Neuronal stem cell (in vitro differentiated cells): ENCODE results near the gene THAP8.

Experiments used
- DNase-seq: peaks from one replicate; pipeline ENCODE4 v3.0.0-alpha.2; 2013; ENCODE audit warnings: low spot score
- H2AFZ ChIP-seq: one replicate; pipeline ENCODE4 v1.6.1; 2013; ENCODE audit warnings: mild to moderate bottlenecking, low read length, inconsistent platforms
- H2AK5ac ChIP-seq: 2 replicates; pipeline ENCODE4 v1.6.1; 2013; ENCODE audit warnings: low read depth, mild to moderate bottlenecking, inconsistent platforms, low read length, moderate library complexity, mixed read lengths
- H2BK120ac ChIP-seq: 2 replicates; pipeline ENCODE4 v1.6.1; 2013; ENCODE audit warnings: low read depth, mild to moderate bottlenecking, inconsistent platforms, low read length, moderate library complexity, mixed read lengths
- H2BK12ac ChIP-seq: one replicate; pipeline ENCODE4 v1.6.1; 2013; ENCODE audit warnings: low read length, inconsistent platforms
- H2BK15ac ChIP-seq: 2 replicates; pipeline ENCODE4 v1.6.1; 2013; ENCODE audit warnings: mild to moderate bottlenecking, low read length, inconsistent platforms, mixed read lengths
- H2BK5ac ChIP-seq: one replicate; pipeline ENCODE4 v1.6.1; 2013; ENCODE audit warnings: inconsistent platforms, mild to moderate bottlenecking, low read length, moderate library complexity
- H3K14ac ChIP-seq: one replicate; pipeline ENCODE4 v1.6.1; 2013; ENCODE audit warnings: low read length, inconsistent platforms
- H3K18ac ChIP-seq: 2 replicates; pipeline ENCODE4 v1.6.1; 2013; ENCODE audit warnings: low read length, inconsistent platforms
- H3K23ac ChIP-seq: 2 replicates; pipeline ENCODE4 v1.6.1; 2013; ENCODE audit warnings: low read depth, mild to moderate bottlenecking, mixed read lengths, low read length, inconsistent platforms; ENCODE audit not compliant: poor library complexity
- H3K27ac ChIP-seq: replicated peaks from 3 replicates; pipeline ENCODE4 v1.5.1; 2013; ENCODE audit warnings: low read length, inconsistent platforms
- H3K27me3 ChIP-seq, 3 experiments: 2 replicates each; pipeline ENCODE4 v1.6.1; 2013; ENCODE audit warnings: low read length in 3 of 3, mild to moderate bottlenecking in 2 of 3, inconsistent platforms in 1 of 3, low read depth in 1 of 3, mixed read lengths in 1 of 3, moderate library complexity in 1 of 3; ENCODE audit not compliant: control insufficient read depth in 3 of 3, insufficient read depth in 3 of 3
- H3K36me3 ChIP-seq, 2 donors: replicated peaks in 1 of 2; 2 replicates each; pipeline ENCODE4 v1.6.1; 2013; ENCODE audit warnings: low read length in 2 of 2; ENCODE audit not compliant: control insufficient read depth in 2 of 2, insufficient read depth in 2 of 2
- H3K4ac ChIP-seq: 2 replicates; pipeline ENCODE4 v1.6.1; 2013; ENCODE audit warnings: inconsistent platforms, mild to moderate bottlenecking, low read length, moderate library complexity
- H3K4me1 ChIP-seq, 2 donors: 1 replicate in 1 of 2; 2 replicates in 1 of 2; pipeline ENCODE4 v1.6.1; 2013; ENCODE audit warnings: low read length in 2 of 2, low read depth in 1 of 2; ENCODE audit not compliant: control insufficient read depth in 2 of 2, insufficient read depth in 1 of 2
- H3K4me2 ChIP-seq: one replicate; pipeline ENCODE4 v1.6.1; 2013; ENCODE audit warnings: mild to moderate bottlenecking, low read length, inconsistent platforms; ENCODE audit not compliant: insufficient read depth, poor library complexity, severe bottlenecking
- H3K4me3 ChIP-seq, 2 donors: 2 replicates each; pipeline ENCODE4 v1.5.1; 2013; ENCODE audit warnings: low read length in 2 of 2, mild to moderate bottlenecking in 2 of 2, inconsistent platforms in 1 of 2, moderate library complexity in 1 of 2
- H3K79me1 ChIP-seq: one replicate; pipeline ENCODE4 v1.6.1; 2013; ENCODE audit warnings: low read depth, mild to moderate bottlenecking, inconsistent platforms, low read length, moderate library complexity
- H3K9ac ChIP-seq: one replicate; pipeline ENCODE4 v1.6.1; 2013; ENCODE audit warnings: mild to moderate bottlenecking, low read depth, low read length, inconsistent platforms; ENCODE audit not compliant: poor library complexity
- H3K9me3 ChIP-seq, 2 donors: replicated peaks in 1 of 2; 2 replicates each; pipeline versions ENCODE3 to v1.6.1; 2013; ENCODE audit warnings: low read length in 2 of 2, mild to moderate bottlenecking in 2 of 2, inconsistent platforms in 1 of 2, low read depth in 1 of 2, mixed read lengths in 1 of 2, moderate library complexity in 1 of 2; ENCODE audit not compliant: control insufficient read depth in 2 of 2, insufficient read depth in 1 of 2
- H4K8ac ChIP-seq: one replicate; pipeline ENCODE4 v1.6.1; 2013; ENCODE audit warnings: low read depth, mild to moderate bottlenecking, inconsistent platforms, low read length, moderate library complexity
- H4K91ac ChIP-seq: one replicate; pipeline ENCODE4 v1.6.1; 2013; ENCODE audit warnings: low read length, low read depth, mild to moderate bottlenecking, inconsistent platforms; ENCODE audit not compliant: poor library complexity
- WGBS, 2 donors: extraction: QIAGEN DNeasy Blood & Tissue Kit; methylation state at CpG; one replicate each; pipeline ENCODE4 v1.1.7; 2013; ENCODE audit warnings: missing lambda C conversion rate in 2 of 2, mixed read lengths in 1 of 2; ENCODE audit not compliant: insufficient read length in 2 of 2, insufficient replicate concordance in 1 of 2; ENCODE audit errors: extremely low coverage in 2 of 2; 5-methylcytosine and 5-hydroxymethylcytosine counted together

The THAP8 gene

DNA sequence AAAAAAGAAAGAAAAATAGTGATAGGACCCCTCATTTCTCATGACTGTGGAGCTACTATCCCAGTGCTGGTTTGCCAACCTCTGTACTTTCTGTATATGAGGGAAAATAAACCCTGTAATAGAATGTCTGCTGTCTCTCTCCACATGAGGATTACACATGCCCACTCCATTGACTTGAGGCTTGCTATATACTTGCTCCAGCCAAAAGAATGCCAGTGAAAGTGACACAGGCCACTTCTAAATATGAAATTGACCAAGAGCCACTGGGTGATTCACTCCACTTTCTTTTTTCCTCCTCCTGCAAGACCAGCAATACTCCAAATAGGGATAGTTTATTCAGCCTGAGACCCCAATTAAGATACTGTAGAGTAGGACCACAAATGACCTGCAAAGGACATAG is 6.2 kb downstream of the THAP8 start:
- Histone ChIP-seq H3K4me3 (no peak overlapping the region), H2BK15ac (no peak overlapping the region), H3K23ac (no peak overlapping the region), H3K79me1 (no peaks in the 10 kb centered on the region), H4K91ac (no peak overlapping the region), H3K9ac (no peak overlapping the region), H3K9me3 (no peaks in the 10 kb centered on the region), H2AFZ (no peak overlapping the region), H3K4ac (no peak overlapping the region), H2BK12ac (no peak overlapping the region), H3K4me1 (no peaks in the 10 kb centered on the region), H3K14ac (no peak overlapping the region), H3K4me2 (no peak overlapping the region), H3K27me3 (no peaks in the 10 kb centered on the region), H2AK5ac (no peak overlapping the region), H3K27ac (no peak overlapping the region), H2BK5ac (no peak overlapping the region), H4K8ac (no peak overlapping the region), H3K36me3 (peaks cover 0 to 9% of the 10 kb centered on the region in 2 donors), H3K18ac (no peak overlapping the region), H2BK120ac (no peak overlapping the region)
- no peak for DNase-seq

DNA sequence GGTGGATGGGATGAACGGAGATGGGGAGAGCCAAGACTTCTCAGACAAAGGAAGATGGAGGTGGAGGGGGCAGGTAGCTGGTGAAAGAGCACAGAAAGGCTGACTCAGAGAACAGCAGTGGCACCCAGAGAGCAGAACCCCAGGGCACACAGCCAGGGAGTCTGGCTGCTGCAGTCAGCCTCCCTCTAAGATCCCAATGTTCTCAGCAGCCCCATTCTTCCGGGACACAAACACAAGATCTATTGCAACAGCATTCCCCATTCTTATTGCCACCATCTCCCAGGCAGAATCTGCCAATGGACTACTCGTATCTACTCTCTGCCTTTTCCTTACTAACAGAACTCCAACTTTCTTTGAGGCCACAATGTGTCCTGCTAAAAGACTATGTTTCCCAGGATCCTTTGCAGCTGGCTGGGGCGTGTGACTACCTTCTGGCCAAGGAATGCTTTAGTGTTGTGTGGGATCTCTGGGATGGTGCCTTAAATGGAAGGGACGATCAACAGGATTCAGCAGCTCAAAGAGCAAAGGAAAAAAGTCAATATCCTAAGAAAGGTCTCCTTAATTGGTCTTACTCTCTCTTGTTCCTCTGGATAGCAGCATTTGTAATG is 7.5 kb downstream of the THAP8 start:
- WGBS, 2 donors: no CpG with 5 or more reads among the region's 5 CpGs
- Histone ChIP-seq H2BK15ac (no peak overlapping the region), H3K4ac (no peak overlapping the region)

DNA sequence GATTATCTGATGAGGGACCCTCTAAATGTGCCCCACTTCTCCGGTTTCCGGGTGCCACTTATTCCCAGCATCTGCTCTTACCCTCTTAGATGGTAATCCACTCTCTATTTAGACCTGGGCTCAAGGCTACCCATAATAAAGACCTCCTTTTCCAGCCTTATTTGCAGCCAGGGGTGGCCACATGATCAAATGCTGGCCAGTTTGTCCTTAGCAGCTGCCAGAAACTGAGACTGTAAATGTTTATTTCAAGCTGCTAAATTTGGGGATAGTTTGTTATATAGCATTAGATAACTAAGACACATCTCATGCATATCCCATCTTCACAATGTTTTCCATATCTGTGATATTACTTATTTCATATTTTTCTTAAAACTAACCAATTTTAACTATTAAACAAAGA is 10.1 kb downstream of the THAP8 start:
- Histone ChIP-seq H3K4me3 (no peak overlapping the region), H2BK5ac (no peak overlapping the region), H4K8ac (no peak overlapping the region), H3K9ac (no peak overlapping the region), H3K79me1 (peaks cover 2% of the 10 kb centered on the region), H3K4me1 (peaks cover 0 to 3% of the 10 kb centered on the region in 2 donors), H3K23ac (no peak overlapping the region), H3K27me3 (no peaks in the 10 kb centered on the region), H3K9me3 (no peaks in the 10 kb centered on the region), H3K27ac (no peak overlapping the region), H3K4ac (no peak overlapping the region), H3K18ac (no peak overlapping the region), H2BK12ac (no peak overlapping the region), H3K36me3 (peaks cover 0 to 10% of the 10 kb centered on the region in 2 donors), H4K91ac (no peak overlapping the region), H2AFZ (no peak overlapping the region), H3K4me2 (no peak overlapping the region), H2BK120ac (no peak overlapping the region), H2AK5ac (no peak overlapping the region), H2BK15ac (no peak overlapping the region), H3K14ac (no peak overlapping the region)
- DNase-seq: no peak
- no CpG with 5 or more reads among the region's 2 CpGs for WGBS, 2 donors

More for the DNA sequence above, 7.5 kb downstream of the THAP8 start:
- no peak overlapping the region for H3K23ac ChIP-seq
- no peak overlapping the region for H3K14ac ChIP-seq
- H3K27me3 ChIP-seq: no peaks in the 10 kb centered on the region
- no peak overlapping the region for H3K9ac ChIP-seq
- H4K91ac ChIP-seq: no peak overlapping the region
- H3K9me3 ChIP-seq: no peaks in the 10 kb centered on the region
- H3K4me2 ChIP-seq: no peak overlapping the region
- DNase-seq: no peak
- no peak overlapping the region for H2BK5ac ChIP-seq
- H3K27ac ChIP-seq: no peak overlapping the region
- H3K79me1 ChIP-seq: no peaks in the 10 kb centered on the region
- H3K4me3 ChIP-seq: no peak overlapping the region
- H3K4me1 ChIP-seq: peaks cover 0 to 3% of the 10 kb centered on the region in 2 donors
- H4K8ac ChIP-seq: no peak overlapping the region
- peaks cover 0 to 9% of the 10 kb centered on the region in 2 donors for H3K36me3 ChIP-seq
- H2BK120ac ChIP-seq: no peak overlapping the region
- H2AFZ ChIP-seq: no peak overlapping the region
- H2AK5ac ChIP-seq: no peak overlapping the region
- no peak overlapping the region for H3K18ac ChIP-seq
- no peak overlapping the region for H2BK12ac ChIP-seq

DNA sequence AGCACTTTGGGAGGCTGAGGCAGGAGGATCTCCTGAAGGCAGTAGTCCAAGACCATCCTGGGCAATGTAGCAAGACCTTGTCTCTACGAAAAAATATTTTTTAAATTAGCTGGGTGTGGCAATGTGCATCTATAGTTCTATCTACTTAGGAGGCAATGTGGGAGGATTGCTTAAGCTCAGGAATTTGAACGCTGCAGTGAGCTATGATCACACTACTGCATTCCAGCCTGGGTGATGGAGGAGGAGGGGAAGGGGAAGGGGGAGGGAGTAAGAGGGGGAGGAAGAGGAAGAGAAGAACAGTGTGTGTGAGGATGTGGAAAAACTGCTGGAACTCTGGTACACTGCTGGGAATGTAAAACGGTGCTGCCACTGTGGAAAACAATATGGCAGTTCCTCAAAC is 12.3 kb downstream of the THAP8 start:
- Histone ChIP-seq H3K4me3 (no peak overlapping the region), H3K4ac (no peak overlapping the region), H3K23ac (no peak overlapping the region), H3K79me1 (peaks cover 2% of the 10 kb centered on the region), H4K91ac (no peak overlapping the region), H2AFZ (no peak overlapping the region), H4K8ac (no peak overlapping the region), H3K4me1 (peaks cover 0 to 3% of the 10 kb centered on the region in 2 donors), H3K9me3 (no peaks in the 10 kb centered on the region), H3K18ac (no peak overlapping the region), H2BK120ac (no peak overlapping the region), H3K27me3 (no peaks in the 10 kb centered on the region), H3K9ac (no peak overlapping the region), H3K14ac (no peak overlapping the region), H2BK5ac (no peak overlapping the region), H2BK12ac (no peak overlapping the region), H3K27ac (peak overlapping the region; percentile 9), H3K4me2 (no peak overlapping the region), H2AK5ac (no peak overlapping the region), H3K36me3 (peaks cover 0 to 16% of the 10 kb centered on the region in 2 donors), H2BK15ac (no peak overlapping the region)
- WGBS, 2 donors: no CpG with 5 or more reads among the region's 3 CpGs
- no peak for DNase-seq
